MM.1S (cell line): ENCODE measurements around the gene C6orf62.

ENCODE experiments used
- EZH2 ChIP-seq: fragments of 300-600 bp; sonication (generic); optimal IDR thresholded peaks from 2 replicates; pipeline ENCODE3; 2017; ENCODE audit warnings: low read depth, mild to moderate bottlenecking, antibody characterized with exemption, low read length, mixed read lengths
- EZH2phosphoT487 ChIP-seq: fragments of 300-600 bp; sonication (generic); IDR thresholded peaks from 2 replicates; pipeline ENCODE4 v1.6.1; 2018; ENCODE audit warnings: antibody characterized with exemption, low read length
- TF ChIP-seq, protein P1 (sequence below): fragments of 300-600 bp; sonication (generic); IDR thresholded peaks from 2 replicates; pipeline ENCODE4 v1.5.1; 2016; ENCODE audit warnings: antibody characterized with exemption, low read length, mixed read lengths

DNA sequence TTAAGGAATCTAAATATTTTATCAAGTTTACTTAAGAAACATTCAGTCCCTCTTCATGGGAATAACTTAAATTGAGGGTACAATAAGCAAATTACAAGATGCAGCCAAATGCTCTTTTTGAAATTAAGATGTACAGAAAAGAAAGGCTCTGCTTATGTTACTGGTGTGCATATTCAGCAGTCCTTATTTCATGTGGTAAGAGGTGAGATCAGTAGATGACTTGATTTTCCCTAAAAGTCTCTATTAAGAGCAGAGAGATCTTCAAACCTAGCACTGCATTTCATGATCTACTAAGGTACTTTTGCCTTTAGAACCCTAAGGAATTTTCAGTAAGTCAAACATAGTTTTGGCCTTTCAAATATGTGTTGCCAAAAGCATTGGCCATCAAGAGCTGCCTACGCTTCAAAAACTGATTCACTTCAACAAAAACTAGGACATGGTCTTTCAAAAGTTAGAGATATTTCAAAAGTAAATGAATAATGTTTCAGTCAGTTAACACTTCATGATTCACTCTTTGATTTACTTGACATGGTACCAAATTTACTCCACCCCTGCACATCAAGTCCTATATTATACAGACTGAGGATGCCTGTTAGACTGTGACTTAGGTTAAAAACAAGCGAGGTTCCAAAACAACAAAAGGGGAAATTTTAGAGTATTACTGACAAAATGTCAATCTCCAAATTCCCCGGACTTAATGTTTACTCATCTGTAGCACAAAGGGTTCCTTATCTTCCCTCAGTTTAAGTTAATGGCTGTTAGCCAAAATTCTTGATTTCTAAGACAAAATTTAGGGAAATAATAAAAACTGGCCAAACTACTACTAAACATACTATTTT, 19.2 kb downstream of the C6orf62 start:
- TF ChIP-seq, protein P1, sequence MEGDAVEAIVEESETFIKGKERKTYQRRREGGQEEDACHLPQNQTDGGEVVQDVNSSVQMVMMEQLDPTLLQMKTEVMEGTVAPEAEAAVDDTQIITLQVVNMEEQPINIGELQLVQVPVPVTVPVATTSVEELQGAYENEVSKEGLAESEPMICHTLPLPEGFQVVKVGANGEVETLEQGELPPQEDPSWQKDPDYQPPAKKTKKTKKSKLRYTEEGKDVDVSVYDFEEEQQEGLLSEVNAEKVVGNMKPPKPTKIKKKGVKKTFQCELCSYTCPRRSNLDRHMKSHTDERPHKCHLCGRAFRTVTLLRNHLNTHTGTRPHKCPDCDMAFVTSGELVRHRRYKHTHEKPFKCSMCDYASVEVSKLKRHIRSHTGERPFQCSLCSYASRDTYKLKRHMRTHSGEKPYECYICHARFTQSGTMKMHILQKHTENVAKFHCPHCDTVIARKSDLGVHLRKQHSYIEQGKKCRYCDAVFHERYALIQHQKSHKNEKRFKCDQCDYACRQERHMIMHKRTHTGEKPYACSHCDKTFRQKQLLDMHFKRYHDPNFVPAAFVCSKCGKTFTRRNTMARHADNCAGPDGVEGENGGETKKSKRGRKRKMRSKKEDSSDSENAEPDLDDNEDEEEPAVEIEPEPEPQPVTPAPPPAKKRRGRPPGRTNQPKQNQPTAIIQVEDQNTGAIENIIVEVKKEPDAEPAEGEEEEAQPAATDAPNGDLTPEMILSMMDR = no peak
- TF ChIP-seq EZH2phosphoT487 = no peak
- TF ChIP-seq EZH2 = no peak
